CD4-positive, CD25-positive, alpha-beta regulatory T cell (primary cell): Measurements from ENCODE around the gene ERGIC3. TPM values are rescaled to one million over a fixed set of nuclear protein-coding genes. Genes with fewer than 3 reads are reported as not detected.

Source experiments
- ATAC-seq, 2 donors: fragments of 150-1000 bp; cut with Tn5 transposase; one replicate each; pipeline ENCODE4 v1.10.0; 2021; ENCODE audit warnings: low read depth in 2 of 2, moderate number of reproducible peaks in 2 of 2, moderate library complexity in 1 of 2
- DNase-seq, 3 donors: peaks; one replicate each; pipeline versions ENCODE4 v3.0.0 to v3.0.0-alpha.2; 2012 to 2022; ENCODE audit warnings: mixed read lengths in 1 of 3
- H3K27ac ChIP-seq: one replicate; pipeline ENCODE4 v1.7.0; 2013; ENCODE audit warnings: mild to moderate bottlenecking, low read length; ENCODE audit not compliant: insufficient read depth, poor library complexity, severe bottlenecking
- H3K27me3 ChIP-seq: one replicate; pipeline ENCODE4 v1.7.0; 2013; ENCODE audit warnings: low read length; ENCODE audit not compliant: control insufficient read depth, insufficient read depth
- H3K36me3 ChIP-seq: one replicate; pipeline ENCODE4 v1.7.0; 2013; ENCODE audit warnings: mild to moderate bottlenecking, low read length, moderate library complexity; ENCODE audit not compliant: control insufficient read depth, insufficient read depth
- H3K4me1 ChIP-seq: 2 replicates; pipeline ENCODE4 v1.7.0; 2013; ENCODE audit warnings: mild to moderate bottlenecking, low read length; ENCODE audit not compliant: insufficient read depth, control insufficient read depth, poor library complexity, severe bottlenecking
- H3K4me3 ChIP-seq: one replicate; pipeline ENCODE4 v1.7.0; 2013; ENCODE audit warnings: low read depth, mild to moderate bottlenecking, low read length, moderate library complexity
- H3K9me3 ChIP-seq, 2 experiments: 1 replicate in 1 of 2; 2 replicates in 1 of 2; pipeline ENCODE4 v1.7.0; 2013; ENCODE audit warnings: low read length in 2 of 2, mild to moderate bottlenecking in 1 of 2, moderate library complexity in 1 of 2; ENCODE audit not compliant: control insufficient read depth in 2 of 2
- H3K27ac Mint-ChIP-seq, 3 donors: one replicate each; pipeline ENCODE4 v1.8.0; 2020 to 2022; ENCODE audit warnings: mild to moderate bottlenecking in 3 of 3, mixed read lengths in 3 of 3, moderate library complexity in 2 of 3
- H3K27me3 Mint-ChIP-seq: one replicate; pipeline ENCODE4 v1.8.0; 2022; ENCODE audit warnings: mild to moderate bottlenecking, mixed read lengths
- H3K36me3 Mint-ChIP-seq: one replicate; pipeline ENCODE4 v1.8.0; 2020; ENCODE audit warnings: mixed read lengths
- H3K4me1 Mint-ChIP-seq, 4 donors: one replicate each; pipeline ENCODE4 v1.8.0; 2020 to 2022; ENCODE audit warnings: mixed read lengths in 4 of 4, mild to moderate bottlenecking in 1 of 4
- H3K4me3 Mint-ChIP-seq, 4 donors: one replicate each; pipeline ENCODE4 v1.8.0; 2020 to 2022; ENCODE audit warnings: mild to moderate bottlenecking in 4 of 4, mixed read lengths in 4 of 4, moderate library complexity in 3 of 4
- H3K9me3 Mint-ChIP-seq, 7 donors: one replicate each; pipeline ENCODE4 v1.8.0; 2020 to 2022; ENCODE audit warnings: mixed read lengths in 7 of 7, mild to moderate bottlenecking in 3 of 7, moderate library complexity in 2 of 7
- polyA plus RNA-seq, 4 donors: library from polyadenylated mRNA; unstranded; fragments of 300-500 nt; fragmentation: Illumina TruSeq; gene quantifications; one replicate each; pipeline ENCODE4 v1.2.3, GENCODE V29; 2021
- total RNA-seq: library from RNA; stranded (reverse); gene quantifications from one replicate; pipeline ENCODE4 v1.2.3, GENCODE V29; 2022

ERGIC3 gene
- total and polyA plus RNA-seq, 5 donors from 2014 or later, result 121 to 138 (median 132) TPM

- Mint-ChIP-seq H3K27me3 (peaks cover 9% of the 10 kb centered on the region), H3K9me3 (no peaks in the 10 kb centered on the region), H3K4me1 (no peaks in the 10 kb centered on the region), H3K27ac (no peak overlapping the region), H3K36me3 (no peaks in the 10 kb centered on the region), H3K4me3 (no peak overlapping the region)
- Histone ChIP-seq H3K9me3 (no peaks in the 10 kb centered on the region), H3K4me1 (no peaks in the 10 kb centered on the region), H3K27ac (no peak overlapping the region), H3K4me3 (no peak overlapping the region), H3K36me3 (no peaks in the 10 kb centered on the region), H3K27me3 (no peaks in the 10 kb centered on the region)
- DNase-seq (no peak), ATAC-seq (no peak)
Measured at GRCh38 chr20:35563834-35564233, 22.0 kb downstream of the ERGIC3 start.

GRCh38 chr20:35564905-35565304 is 23.0 kb downstream of the ERGIC3 start:
- Mint-ChIP-seq H3K27me3 (peaks cover 9% of the 10 kb centered on the region), H3K4me3 (no peak overlapping the region)

GRCh38 chr20:35568645-35569044 is 26.8 kb downstream of the ERGIC3 start:
- DNase-seq (no peak), ATAC-seq (no peak)
- H3K36me3 Mint-ChIP-seq, result peaks cover 3% of the 10 kb centered on the region
- peaks cover 9% of the 10 kb centered on the region for H3K27me3 Mint-ChIP-seq
- H3K4me1 ChIP-seq, result no peaks in the 10 kb centered on the region
- no peak overlapping the region for H3K27ac ChIP-seq
- H3K9me3 ChIP-seq, result no peaks in the 10 kb centered on the region
- H3K27ac Mint-ChIP-seq, result peak overlapping the region in 1 of 3 donors; percentile 34
- no peaks in the 10 kb centered on the region for H3K27me3 ChIP-seq
- H3K4me3 Mint-ChIP-seq, result no peak overlapping the region
- no peak overlapping the region for H3K4me3 ChIP-seq
- no peaks in the 10 kb centered on the region for H3K36me3 ChIP-seq
- peaks cover 0 to 8% (median 2%) of the 10 kb centered on the region in 7 donors for H3K9me3 Mint-ChIP-seq
- H3K4me1 Mint-ChIP-seq, result no peaks in the 10 kb centered on the region

More at GRCh38 chr20:35564905-35565304, 23.0 kb downstream of the ERGIC3 start:
- no peaks in the 10 kb centered on the region for H3K36me3 Mint-ChIP-seq
- no peaks in the 10 kb centered on the region for H3K4me1 ChIP-seq
- H3K27ac Mint-ChIP-seq, result no peak overlapping the region
- no peak overlapping the region for H3K27ac ChIP-seq
- no peaks in the 10 kb centered on the region for H3K27me3 ChIP-seq
- H3K9me3 Mint-ChIP-seq, result no peaks in the 10 kb centered on the region
- no peaks in the 10 kb centered on the region for H3K4me1 Mint-ChIP-seq
- DNase-seq (no peak), ATAC-seq (no peak)
- no peaks in the 10 kb centered on the region for H3K36me3 ChIP-seq
- H3K9me3 ChIP-seq, result no peaks in the 10 kb centered on the region
- H3K4me3 ChIP-seq, result no peak overlapping the region

DNA sequence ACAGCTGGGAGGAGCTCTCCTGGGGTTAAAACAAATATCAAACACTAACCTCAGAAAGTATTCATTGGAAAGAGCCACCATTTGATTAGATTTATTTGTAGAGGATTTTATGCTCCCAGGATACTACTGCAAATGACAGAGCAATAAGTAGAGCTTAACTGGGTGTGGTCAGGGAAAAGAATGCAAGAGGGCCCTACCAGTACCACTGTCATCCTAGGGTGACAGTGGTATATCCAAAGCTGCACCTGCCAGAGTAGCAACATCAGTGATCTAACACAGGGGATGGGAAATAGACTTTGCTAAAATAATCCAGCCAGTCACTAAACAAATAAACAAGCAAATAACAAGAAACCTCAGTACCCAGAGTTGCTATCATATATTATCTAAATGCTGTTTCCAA is 29.7 kb downstream of the ERGIC3 start:
- Mint-ChIP-seq H3K27ac (no peak overlapping the region), H3K9me3 (peaks cover 0 to 13% (median 4%) of the 10 kb centered on the region in 7 donors), H3K4me3 (no peak overlapping the region), H3K36me3 (peaks cover 3% of the 10 kb centered on the region), H3K4me1 (no peaks in the 10 kb centered on the region), H3K27me3 (peaks cover 8% of the 10 kb centered on the region)
- H3K9me3 ChIP-seq, result no peaks in the 10 kb centered on the region
- no peak overlapping the region for H3K27ac ChIP-seq
- H3K36me3 ChIP-seq, result no peaks in the 10 kb centered on the region
- no peaks in the 10 kb centered on the region for H3K27me3 ChIP-seq
- no peaks in the 10 kb centered on the region for H3K4me1 ChIP-seq
- DNase-seq, result no peak
- ATAC-seq, result no peak
- no peak overlapping the region for H3K4me3 ChIP-seq

DNA sequence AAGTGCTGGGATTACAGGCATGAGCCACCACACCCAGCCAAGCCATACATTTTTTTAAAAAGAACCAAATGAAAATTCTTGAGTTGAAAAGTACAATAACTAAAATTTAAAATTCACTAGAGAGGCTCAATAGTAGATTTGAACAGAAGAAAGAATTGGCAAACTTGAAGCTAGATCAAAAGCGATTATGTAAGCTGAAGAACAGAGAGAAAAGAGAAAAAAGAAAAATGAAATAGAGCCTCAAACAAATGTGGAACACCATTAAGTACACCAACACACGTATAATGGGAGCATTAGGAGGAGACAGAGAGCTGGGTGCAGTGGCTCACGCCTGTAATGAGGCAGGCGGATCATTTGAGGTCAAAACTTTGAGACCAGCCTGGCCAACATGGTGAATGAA is 31.0 kb downstream of the ERGIC3 start:
- DNase-seq, result no peak
- H3K9me3 ChIP-seq, result no peaks in the 10 kb centered on the region
- no peak for ATAC-seq
- no peaks in the 10 kb centered on the region for H3K4me1 Mint-ChIP-seq
- H3K36me3 ChIP-seq, result no peaks in the 10 kb centered on the region
- no peaks in the 10 kb centered on the region for H3K27me3 ChIP-seq
- peak overlapping the region in 1 of 4 donors; percentile 39 for H3K4me3 Mint-ChIP-seq
- H3K27ac ChIP-seq, result no peak overlapping the region
- H3K27ac Mint-ChIP-seq, result no peak overlapping the region
- no peaks in the 10 kb centered on the region for H3K4me1 ChIP-seq
- H3K36me3 Mint-ChIP-seq, result peaks cover 3% of the 10 kb centered on the region
- peaks cover 5% of the 10 kb centered on the region for H3K27me3 Mint-ChIP-seq
- no peak overlapping the region for H3K4me3 ChIP-seq
- peaks cover 0 to 13% (median 4%) of the 10 kb centered on the region in 7 donors for H3K9me3 Mint-ChIP-seq

DNA sequence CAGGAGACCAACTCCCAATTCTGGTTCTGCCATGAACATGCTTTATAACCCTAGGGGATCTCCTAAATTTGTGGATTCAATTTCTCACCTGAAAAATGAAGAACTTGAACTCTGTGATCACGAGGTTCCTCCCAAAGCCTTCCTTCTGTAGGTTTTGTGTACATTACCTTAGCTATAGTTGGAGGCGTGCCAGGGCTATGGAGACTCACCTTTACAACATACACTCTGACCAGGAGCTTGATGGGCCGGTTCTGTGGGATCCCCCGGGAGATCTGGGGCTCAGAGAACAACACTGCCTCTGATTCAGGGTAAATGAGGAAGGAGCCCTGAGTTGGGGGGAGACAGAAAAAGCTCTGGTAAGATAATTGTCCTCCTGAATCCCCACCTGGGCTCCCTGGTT is 34.1 kb downstream of the ERGIC3 start:
- Histone ChIP-seq H3K27me3 (no peaks in the 10 kb centered on the region), H3K4me3 (no peak overlapping the region), H3K27ac (no peak overlapping the region), H3K36me3 (no peaks in the 10 kb centered on the region), H3K9me3 (peaks cover 0 to under 1% of the 10 kb centered on the region in 2 experiments), H3K4me1 (no peaks in the 10 kb centered on the region)
- DNase-seq, result no peak
- H3K27ac Mint-ChIP-seq, result no peak overlapping the region
- no peak for ATAC-seq
- peaks cover 0 to 13% (median 4%) of the 10 kb centered on the region in 7 donors for H3K9me3 Mint-ChIP-seq
- H3K4me3 Mint-ChIP-seq, result no peak overlapping the region
- no peaks in the 10 kb centered on the region for H3K4me1 Mint-ChIP-seq
- peaks cover 3% of the 10 kb centered on the region for H3K36me3 Mint-ChIP-seq
- H3K27me3 Mint-ChIP-seq, result peaks cover 12% of the 10 kb centered on the region

GRCh38 chr20:35576816-35577215 is 34.9 kb downstream of the ERGIC3 start:
- ATAC-seq (no peak), DNase-seq (no peak)
- Mint-ChIP-seq H3K4me1 (no peaks in the 10 kb centered on the region), H3K27ac (no peak overlapping the region), H3K27me3 (peaks cover 12% of the 10 kb centered on the region), H3K36me3 (peaks cover 3% of the 10 kb centered on the region), H3K4me3 (no peak overlapping the region), H3K9me3 (peaks cover 0 to 18% (median 5%) of the 10 kb centered on the region in 7 donors)
- Histone ChIP-seq H3K4me1 (no peaks in the 10 kb centered on the region), H3K4me3 (no peak overlapping the region), H3K36me3 (no peaks in the 10 kb centered on the region), H3K9me3 (peaks cover 4 to 7% of the 10 kb centered on the region in 2 experiments), H3K27ac (no peak overlapping the region), H3K27me3 (no peaks in the 10 kb centered on the region)

GRCh38 chr20:35578469-35578868 is 36.6 kb downstream of the ERGIC3 start:
- H3K27me3 ChIP-seq, result no peaks in the 10 kb centered on the region
- ATAC-seq, result no peak
- H3K4me1 Mint-ChIP-seq, result no peaks in the 10 kb centered on the region
- H3K9me3 ChIP-seq, result peaks cover 4 to 7% of the 10 kb centered on the region in 2 experiments
- peaks cover 0 to 19% (median 4%) of the 10 kb centered on the region in 7 donors for H3K9me3 Mint-ChIP-seq
- H3K27ac Mint-ChIP-seq, result no peak overlapping the region
- no peak overlapping the region for H3K4me3 ChIP-seq
- H3K36me3 Mint-ChIP-seq, result no peaks in the 10 kb centered on the region
- no peaks in the 10 kb centered on the region for H3K4me1 ChIP-seq
- H3K27me3 Mint-ChIP-seq, result peaks cover 12% of the 10 kb centered on the region
- no peak for DNase-seq
- no peak overlapping the region for H3K4me3 Mint-ChIP-seq
- no peaks in the 10 kb centered on the region for H3K36me3 ChIP-seq
- H3K27ac ChIP-seq, result no peak overlapping the region
